ENCODE data around the gene TMEM18.

TMEM18 gene

GRCh38 chr2:651951-652373 lies 25.2 kb downstream of the TMEM18 start:
- DNase-seq (ENCODE audit: low read depth in 2 of 2), result no peak

DNA sequence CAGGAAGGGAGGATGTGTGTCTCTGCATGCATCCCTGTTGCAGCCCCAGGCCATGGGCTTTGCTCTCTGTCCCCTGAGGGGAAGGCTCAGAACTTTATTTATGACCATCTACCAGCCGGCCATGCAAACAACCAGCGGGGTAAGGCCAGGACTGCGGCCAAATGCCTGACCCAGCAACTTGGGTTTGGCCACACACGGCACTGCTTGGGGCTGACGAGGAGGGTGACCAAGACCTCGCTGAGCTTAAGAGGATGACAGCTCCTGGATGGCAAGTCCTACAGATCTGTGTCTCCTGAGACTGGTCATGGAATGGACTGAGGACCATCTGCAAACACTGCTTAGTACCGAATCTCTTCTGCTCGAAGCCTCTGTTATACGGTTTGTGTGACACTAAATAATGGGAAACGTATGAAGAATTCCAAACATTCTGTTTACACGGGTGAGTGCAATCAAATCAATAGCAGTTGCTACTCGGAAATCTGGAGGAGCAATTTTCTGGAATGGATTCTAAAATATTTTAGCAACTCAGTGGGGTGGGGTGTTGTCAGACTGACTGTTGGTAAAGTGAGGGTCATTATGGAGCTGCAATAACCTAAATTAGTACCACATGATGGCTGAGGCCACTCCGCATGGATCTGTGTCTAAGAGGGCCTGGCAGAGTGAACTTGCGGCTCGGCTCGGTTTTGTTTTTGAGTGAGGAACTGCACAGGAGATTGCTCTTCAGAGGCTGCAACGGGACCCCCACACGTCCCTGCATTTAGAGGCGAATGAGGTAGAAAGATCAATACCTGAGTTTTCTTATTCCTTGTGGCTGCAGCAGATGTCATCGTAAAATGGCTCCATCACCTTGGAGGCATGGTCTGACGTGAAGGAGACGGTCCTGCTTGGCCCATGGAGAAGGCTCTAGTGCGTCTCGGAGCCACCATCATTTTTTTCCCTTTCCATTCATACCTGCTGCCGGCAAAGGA lies 26.6 kb downstream of the TMEM18 start:
- peak; percentile 54 to 57 for DNase-seq (ENCODE audit: low read depth in 2 of 2)

- no peak for DNase-seq (ENCODE audit: low read depth in 2 of 2)
These were observed 27.5 kb downstream of the TMEM18 start for GRCh38 chr2:649426-650342.

DNA sequence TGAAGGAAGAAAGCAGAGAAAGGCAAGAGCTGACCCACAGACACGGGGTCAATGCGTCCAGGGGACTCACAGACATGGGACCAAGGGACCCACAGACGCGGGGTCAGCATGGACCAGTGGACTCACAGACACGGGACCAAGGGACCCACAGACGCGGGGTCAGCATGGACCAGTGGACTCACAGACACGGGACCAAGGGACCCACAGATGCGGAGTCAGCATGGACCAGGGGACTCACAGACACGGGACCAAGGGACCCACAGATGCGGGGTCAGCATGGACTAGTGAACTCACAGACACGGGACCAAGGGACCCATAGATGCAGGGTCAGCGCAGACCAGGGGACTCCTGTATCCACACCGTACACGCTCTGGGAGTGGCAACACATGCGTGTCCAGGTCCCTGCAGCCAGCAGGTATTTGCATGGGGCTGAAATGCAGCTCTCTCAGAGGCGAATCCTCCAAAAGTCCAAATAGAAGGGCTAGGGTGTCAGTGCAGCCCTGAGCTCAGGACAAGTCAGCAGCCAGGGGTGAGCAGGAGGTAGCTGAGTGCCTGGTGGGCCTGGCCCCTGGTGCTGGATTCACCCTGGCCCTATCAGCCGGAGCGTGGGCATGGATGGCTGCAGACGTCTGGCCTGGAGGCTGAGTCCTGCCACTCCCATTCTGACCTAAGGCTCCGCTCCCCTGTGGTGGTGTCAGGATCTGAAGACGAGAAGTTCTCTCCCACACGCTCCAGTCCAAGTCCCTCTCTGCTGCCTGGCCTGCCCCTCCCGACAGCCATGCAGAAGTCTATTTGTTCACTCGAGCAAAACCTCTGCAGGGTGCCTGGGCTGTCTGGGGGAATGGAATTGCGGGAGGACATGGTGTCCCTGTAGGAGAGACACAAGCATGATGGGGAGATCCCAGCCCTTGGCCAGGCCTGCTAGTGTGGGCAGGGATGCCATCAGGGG lies 28.5 kb downstream of the TMEM18 start:
- DNase-seq (ENCODE audit: low read depth in 2 of 2), result no peak

DNA sequence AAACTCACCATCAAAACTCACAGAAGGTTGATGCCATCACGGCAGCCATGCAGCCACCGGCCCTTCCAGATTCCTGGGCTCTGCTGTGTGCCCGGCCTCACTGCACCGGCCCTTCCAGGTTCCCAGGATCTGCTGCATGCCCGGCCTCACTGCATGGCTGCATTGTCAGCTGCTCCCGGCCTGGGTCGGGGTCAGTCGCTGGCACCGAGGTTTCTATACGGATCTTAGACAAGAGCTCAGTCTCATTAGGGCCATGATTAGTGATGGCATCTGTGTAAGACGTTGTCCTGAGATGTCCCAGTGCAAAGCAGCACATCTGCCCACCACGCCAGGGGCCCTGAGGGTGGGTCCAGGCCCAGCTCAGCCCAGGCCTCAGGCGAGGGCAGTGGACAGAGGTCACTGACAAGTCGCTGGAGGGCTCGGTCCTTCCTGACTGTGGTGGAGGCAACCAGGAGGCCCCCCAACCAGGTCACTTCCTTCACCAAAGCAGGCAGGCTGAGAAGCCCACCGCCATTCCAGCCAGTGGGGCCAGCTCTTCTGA lies 29.4 kb downstream of the TMEM18 start:
- no peak for DNase-seq (ENCODE audit: low read depth in 2 of 2)

- no peak for DNase-seq (ENCODE audit: low read depth in 2 of 2)
These were observed 30.1 kb downstream of the TMEM18 start for GRCh38 chr2:647003-647560.

- DNase-seq (ENCODE audit: low read depth in 2 of 2), result no peak
These were observed 32.3 kb downstream of the TMEM18 start for GRCh38 chr2:644871-645270.

DNA sequence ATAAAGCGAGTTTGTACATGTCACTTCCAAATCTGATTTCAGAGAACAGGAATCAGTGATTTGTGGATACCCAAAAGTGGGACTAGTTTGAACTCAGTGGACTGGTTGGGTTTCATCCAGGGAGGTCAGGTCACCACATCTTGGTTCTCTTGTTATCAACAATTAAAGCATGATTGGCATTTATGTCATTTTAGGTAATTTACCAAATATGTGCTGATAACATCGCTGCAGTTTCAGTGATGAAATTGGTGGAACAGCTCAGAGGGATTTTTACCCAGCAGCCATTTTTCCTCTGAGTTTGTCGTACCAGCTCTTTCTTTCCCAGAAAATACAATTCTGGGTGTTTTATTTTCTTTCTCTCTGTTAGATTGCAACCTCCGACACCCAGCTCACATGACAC lies 33.4 kb downstream of the TMEM18 start:
- DNase-seq (ENCODE audit: low read depth in 2 of 2), result no peak

DNA sequence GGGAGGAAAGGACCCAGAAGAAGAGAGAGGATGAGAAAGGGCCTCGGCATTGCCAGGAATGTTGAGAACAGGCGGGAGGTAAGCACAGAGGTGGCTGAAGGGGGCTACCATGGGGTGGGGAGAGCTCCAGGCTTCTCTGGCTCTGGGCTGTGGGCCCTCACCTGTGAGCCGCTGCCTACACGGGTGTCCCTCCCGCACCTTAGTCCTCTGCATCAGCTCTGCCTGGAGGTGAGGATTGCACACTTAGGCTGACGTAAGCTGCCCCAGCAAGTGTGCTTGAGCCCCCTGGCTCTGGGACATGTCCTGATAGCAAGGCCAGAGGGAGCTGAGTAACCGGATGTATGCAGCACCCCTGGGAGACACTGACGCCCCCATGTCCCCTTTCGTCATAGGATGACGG lies 33.9 kb downstream of the TMEM18 start:
- no peak for DNase-seq (ENCODE audit: low read depth in 2 of 2)

DNA sequence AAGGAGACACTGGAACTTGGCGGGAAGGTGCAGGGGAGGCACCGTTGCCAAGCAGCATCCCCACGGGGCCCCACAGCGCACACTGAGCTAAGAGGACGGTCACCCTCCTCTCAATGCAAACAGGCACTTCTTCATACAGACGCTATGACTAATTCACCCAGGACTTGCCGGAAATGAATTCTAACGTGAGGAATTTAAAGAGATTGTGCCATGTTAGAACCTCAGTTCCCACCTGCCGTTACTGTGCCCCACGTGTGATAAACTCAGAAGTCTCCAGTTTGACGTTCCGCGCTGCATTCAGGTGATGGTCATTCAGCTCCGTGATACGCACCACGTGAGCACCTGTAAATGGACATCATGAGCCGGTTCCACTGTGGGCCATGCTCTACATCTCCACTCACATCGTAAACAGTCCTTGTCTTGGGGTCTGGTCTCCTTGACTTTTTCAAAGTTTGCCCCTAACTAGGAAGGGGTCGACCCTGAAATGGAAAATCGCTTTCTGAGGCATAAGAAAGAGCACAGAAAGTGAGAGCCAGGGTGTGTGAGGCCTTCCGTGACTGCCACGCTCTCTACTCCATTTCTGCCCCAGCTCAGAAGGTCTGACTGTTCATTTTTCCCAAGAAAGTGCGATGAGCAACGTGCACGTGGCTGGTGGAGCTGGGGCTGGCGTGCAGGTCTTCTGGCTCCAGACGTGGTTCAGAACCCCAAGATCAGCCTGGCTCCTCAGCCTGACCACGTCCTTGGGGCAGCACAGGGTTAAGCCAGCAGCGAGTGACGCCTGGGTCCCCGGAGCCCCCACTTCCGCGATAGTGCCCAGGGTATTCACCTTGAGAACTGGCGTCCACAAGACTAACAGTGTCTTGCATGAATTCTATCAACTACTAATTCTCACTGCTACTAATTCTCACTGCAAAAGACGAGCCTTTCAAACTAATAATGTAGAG lies 35.1 kb downstream of the TMEM18 start:
- DNase-seq (ENCODE audit: low read depth in 2 of 2), result no peak

DNA sequence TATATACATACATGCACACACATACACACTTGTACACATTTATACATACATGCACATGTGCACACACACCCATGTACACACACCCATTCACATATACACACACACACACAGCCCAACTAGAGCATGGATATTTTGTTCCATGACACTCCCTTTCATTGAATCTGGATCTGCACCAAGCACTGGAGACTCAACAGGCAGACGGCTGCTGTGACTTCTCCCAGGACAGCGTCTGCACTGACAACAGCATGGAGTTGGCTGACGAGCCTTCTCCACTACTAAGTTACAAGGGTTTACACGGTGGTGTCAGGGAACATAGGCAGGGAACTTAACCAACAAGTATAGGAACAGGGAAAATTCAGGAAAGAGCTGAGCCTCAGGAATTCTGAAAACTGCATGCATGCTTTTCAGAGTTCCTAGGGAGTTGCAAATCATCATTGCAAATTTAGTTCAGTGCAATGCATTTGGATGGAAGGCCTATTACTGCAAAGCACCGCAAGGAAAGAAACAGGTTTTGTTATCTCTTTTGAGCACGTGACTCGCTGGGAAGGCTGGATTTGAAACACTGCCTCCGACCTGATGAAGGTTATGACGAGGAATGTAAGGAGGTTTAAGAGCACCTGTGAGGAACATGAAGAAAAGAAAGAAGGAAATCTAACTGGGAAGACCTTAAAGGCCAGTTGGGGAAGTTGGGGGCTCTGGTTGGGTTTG lies 35.9 kb downstream of the TMEM18 start:
- DNase-seq (ENCODE audit: low read depth in 2 of 2), result no peak

GRCh38 chr2:639703-640102 lies 37.5 kb downstream of the TMEM18 start:
- DNase-seq (ENCODE audit: low read depth in 2 of 2), result no peak

- no peak for DNase-seq (ENCODE audit: low read depth in 2 of 2)
These were observed 39.4 kb downstream of the TMEM18 start for GRCh38 chr2:637804-638203.

GRCh38 chr2:637406-637776 lies 39.8 kb downstream of the TMEM18 start:
- no peak for DNase-seq (ENCODE audit: low read depth in 2 of 2)

DNA sequence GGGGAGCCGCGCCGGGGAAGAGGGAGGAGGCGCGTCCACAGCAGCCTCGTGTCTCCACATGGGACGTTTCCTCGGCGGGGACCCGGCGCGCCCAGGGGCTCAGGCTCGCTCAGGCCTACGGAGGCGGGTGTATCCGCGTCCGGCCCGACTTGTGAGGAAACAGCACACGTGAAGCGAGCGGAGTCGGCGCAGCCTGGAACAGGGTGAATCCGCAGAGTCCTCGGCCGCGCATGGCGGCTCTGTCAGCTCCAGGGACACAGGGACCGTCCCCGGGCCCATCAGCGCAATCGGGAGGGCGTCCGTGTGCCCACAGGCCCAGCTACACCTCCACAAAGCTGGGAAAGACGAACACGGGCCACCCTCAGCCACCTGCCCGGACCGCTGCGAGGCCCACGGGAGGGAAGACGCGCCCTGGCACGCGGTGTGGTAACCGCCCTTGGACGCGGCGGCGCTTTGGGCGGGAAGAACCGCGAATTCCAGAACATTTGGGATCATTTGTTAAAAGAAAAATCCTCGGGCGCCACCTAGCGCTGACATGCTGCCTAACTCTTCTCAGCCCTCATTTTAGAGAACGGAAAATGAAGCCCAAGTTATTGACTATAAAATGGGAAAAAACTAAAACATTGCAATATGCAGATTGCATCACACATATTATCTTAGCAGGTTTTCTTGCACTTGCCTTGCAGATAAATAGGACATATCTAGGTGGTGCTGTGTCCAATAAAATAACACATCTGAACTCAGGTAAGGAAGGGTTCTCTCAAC lies 40.4 kb downstream of the TMEM18 start:
- DNase-seq (ENCODE audit: low read depth in 2 of 2), result peak; percentile 29 to 36

GRCh38 chr2:635687-636621 lies 41.3 kb downstream of the TMEM18 start:
- no peak for DNase-seq (ENCODE audit: low read depth in 2 of 2)
